M059J (cell line): ENCODE results near the gene GRAMD1B. TPM values are rescaled to one million over a fixed set of nuclear protein-coding genes. Genes with fewer than 3 reads are reported as not detected.

Experiments
- DNase-seq: peaks from one replicate; pipeline ENCODE4 v3.0.0-alpha.2; 2012; ENCODE audit warnings: low read depth
- total RNA-seq: library from RNA; depleted of rRNA; stranded (reverse); fragments of >200 nt; shearing (Covaris generic); gene quantifications from 2 replicates; pipeline ENCODE4 v1.2.3, GENCODE V29; 2014

GRAMD1B gene
- total RNA-seq, 1 experiment from 2014 or later = 41.5 TPM

DNA sequence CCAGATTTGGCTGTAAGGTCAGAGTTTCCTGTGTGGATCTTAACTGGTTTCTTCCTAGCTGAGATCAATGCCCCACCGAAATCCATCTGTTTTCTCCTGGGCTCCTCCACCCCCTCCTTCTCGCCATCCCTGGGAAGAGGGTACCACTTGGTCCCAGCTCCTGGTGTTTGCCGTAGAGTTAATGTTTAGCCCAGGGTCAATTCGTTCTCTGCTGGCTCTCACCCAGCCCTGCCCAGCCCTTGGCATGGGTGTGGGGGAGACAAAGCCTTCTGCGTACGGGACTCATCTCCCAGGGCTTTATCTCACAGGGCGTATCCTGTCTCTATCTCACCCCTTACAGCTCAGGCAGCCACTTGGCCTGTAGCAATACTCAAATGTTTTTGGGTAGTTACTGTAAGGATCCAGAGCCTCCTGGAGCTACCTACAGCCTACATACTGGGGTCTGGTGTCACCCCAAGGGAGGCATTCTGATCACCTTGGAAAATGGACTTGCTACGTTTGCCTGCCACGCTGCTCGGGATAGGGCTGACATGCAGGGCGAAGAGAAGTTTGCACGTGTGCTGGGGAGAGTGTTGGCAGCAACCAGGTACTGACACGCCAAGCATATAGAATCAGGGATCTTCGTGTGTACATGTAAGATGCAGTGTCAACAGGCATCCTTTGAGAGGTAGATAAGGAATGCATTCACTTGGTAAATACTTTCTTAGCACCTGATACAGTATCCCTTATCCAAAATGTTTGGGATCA, 158.2 kb downstream of the GRAMD1B start:
- no peak for DNase-seq

GRCh38 chr11:123588864-123589262, 158.8 kb downstream of the GRAMD1B start:
- DNase-seq = no peak

DNA sequence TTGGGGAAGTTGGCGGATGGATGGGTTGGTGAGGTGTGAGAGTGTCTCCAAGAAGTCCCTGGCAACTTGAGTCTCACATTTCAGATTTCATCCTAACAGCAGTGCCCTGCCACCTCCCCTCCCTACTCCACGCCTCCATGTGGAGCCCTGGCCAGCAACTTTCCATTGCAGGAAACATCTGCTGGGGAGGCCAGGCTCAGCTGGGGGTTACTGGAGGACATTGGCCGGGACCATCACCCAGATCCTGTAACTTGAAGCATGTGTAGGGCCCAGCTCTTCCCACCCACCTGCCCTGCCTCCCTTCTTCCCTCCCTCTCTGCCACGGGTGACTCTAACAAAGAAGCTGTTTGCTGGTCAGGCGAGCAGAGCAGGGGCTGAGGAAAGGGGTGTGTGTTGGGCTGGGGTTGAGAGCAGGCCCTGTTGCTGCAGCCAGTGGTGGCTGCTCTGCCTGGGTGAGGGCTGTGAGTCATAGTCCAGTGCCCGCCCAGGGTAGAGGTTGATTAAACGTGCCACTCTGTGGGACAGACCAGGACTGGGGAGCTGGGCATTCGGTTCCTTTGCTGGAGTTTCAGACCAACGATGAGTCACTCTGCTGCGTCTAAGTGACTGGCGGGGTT, 160.3 kb downstream of the GRAMD1B start:
- peak; percentile 98 for DNase-seq

DNA sequence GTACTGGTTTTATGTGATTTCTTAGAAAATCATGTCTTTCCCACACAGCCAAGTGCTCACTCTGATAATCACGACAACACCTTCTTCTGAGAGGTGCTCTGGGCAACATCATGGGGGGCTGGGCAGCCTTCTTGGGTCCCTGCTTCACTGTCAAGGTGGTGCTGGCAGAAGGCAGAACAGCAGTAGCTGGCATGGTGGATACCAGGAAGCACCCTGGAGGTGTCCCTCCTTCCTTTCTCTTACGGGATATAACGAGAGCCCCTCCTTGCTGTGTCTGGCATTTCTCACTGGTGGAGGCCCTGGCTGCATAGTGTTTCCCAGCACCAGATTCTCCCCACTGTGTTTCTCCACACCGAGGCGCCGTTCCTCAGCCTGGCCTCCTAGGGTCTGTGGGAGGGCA, 163.5 kb downstream of the GRAMD1B start:
- no peak for DNase-seq

DNA sequence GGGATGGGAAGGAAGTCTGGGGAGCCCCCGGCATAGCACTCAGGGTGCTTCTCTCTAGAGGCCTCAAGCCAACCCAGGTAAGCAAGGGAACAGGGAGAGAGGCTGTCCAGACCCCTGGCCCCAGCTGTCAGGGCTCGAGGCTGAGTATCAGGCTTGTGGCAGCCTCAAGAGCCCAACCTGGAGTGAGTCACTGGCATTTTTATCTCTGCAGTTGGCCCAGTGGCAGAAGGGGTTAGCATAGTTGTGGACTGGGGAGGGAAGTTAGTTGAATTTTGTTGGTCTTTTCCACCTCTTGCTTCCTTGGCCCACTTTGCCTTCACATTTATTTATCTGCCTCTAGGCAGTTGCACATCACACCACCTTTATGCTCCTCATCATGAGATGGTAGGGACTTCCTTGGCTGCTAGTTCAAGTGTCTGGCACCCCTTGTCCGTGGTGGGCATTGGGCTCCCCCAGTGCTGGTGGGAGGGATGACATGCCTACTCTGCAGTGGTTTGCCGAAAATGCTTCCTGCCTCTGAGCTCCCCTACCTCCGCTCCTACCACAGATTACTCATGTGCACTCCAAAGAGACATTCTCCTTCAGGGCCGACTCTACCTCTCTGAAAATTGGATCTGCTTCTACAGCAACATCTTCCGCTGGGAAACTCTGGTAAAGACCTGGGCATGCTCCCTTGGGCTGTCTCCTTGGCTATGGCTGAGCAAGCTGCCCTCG, 164.3 kb downstream of the GRAMD1B start:
- peak; percentile 54 for DNase-seq

- no peak for DNase-seq
These were observed 164.9 kb downstream of the GRAMD1B start for GRCh38 chr11:123594921-123595320.

GRCh38 chr11:123597859-123598258, 167.8 kb downstream of the GRAMD1B start:
- DNase-seq = no peak

GRCh38 chr11:123601136-123601535, 171.1 kb downstream of the GRAMD1B start:
- DNase-seq = no peak

GRCh38 chr11:123601743-123602142, 171.7 kb downstream of the GRAMD1B start:
- DNase-seq = no peak

DNA sequence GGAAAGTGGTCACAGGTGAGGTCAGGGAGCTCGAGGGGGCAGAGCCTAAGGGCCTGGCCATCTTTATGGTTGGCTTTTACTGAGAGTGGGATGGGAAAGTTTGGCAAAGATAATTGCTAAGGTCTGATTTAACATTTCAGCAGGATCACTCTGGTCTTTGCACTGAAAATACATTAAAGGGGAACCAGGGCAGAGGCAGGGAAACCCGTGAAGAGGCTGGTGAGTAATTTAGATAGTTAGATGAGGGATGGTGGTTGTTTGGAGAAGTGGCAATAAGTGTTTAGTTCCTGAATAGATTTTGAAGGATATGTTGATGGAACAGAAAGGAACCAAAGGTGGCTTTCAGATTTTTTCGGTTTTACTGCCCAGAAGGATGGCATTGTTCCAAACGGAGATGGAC, 173.6 kb downstream of the GRAMD1B start:
- DNase-seq = no peak

DNA sequence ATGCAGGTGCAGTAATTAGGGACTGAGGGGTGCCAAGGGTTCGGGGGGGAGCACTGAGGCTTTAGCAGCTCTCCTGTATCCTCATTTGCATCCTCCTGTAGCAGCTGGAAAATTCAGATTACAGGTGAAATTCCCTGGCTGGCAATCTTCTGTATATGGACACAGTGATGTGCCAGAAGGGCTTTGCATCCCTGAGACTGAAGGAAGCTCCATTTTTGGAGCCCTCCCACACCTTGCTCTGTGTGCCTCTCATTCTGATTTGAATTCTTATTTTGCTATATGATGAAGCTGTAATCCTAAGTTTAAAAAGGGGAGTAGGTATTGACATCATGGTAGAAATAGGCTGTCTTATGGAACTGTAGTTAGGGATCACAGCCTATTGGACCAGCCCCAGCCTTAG, 177.7 kb downstream of the GRAMD1B start:
- DNase-seq = no peak

- no peak for DNase-seq
These were observed 178.3 kb downstream of the GRAMD1B start for GRCh38 chr11:123608371-123608770.

DNA sequence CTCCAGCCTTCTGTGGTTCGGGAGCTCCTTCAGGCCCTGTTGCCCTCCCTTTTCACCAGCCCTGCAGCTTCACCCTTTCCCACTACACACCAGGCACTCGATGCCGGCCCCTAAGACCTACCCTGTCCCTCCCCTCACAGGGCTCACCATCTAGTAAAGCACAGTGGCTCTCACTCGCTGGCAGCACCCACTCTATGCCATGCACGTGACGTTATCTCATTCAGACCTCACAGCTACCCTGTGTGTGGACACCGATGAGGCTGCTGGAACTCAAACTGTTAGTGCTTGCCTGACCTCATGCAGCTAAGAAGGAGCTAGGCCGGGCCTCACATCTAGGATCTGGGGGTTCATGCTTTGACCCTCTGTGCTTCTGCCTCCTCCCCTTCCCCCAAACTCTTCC, 178.9 kb downstream of the GRAMD1B start:
- DNase-seq = no peak

- no peak for DNase-seq
These were observed 181.6 kb downstream of the GRAMD1B start for GRCh38 chr11:123611698-123612097.

DNA sequence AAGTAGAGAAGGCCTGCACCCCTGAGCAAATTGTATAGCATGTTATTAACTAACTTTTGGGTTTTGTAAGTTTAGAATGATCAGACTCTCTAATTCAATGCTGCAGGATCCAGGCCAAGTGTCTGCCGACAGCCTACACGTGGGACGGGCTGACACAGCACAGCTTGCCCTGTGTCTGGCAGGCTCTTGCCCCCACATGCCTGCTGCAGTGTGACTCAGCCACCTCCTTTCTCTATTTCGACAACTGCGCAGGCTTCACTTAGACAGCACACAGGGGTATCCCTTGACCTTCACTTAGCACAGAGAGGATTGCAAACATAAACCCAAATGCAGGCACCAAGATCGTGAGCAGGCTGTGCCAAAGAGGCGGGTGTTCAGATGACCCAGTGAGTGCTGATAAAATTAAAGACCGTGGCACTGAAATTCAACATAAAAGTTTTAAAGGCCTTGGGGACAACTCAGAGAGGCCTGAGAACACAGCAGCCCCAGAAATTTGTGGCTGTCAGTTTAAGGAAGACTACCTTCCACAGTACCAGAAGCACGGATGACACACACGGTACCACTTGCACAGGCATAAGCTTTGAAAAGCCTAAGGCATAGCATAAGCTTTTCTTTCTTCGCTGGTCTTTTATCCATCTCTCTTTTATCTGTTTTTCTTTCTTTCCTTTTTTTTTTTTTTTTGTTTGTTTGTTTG, 186.6 kb downstream of the GRAMD1B start:
- DNase-seq = no peak

GRCh38 chr11:123622576-123622975, 192.5 kb downstream of the GRAMD1B start:
- DNase-seq = no peak

DNA sequence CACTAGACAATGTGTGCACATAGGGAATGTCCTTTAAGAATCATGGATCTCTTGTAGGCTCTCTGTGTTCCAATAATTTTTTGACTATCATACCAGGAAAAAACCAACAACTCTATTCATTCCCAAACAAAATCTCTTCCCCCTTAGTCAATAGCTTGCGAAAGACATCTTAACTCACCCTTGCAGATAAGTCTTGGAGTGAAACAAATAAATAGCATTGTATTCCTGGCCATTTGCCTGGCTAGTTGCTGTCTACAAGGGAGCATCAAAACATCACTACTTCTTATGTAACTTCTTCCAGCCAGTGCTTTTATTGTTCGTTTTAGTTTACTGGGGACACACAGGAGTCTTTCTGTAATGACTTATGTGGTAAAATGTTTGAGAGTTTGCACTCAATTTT, 194.9 kb downstream of the GRAMD1B start:
- no peak for DNase-seq

- peak; percentile 60 for DNase-seq
These were observed 199.0 kb downstream of the GRAMD1B start for GRCh38 chr11:123628936-123629683.

DNA sequence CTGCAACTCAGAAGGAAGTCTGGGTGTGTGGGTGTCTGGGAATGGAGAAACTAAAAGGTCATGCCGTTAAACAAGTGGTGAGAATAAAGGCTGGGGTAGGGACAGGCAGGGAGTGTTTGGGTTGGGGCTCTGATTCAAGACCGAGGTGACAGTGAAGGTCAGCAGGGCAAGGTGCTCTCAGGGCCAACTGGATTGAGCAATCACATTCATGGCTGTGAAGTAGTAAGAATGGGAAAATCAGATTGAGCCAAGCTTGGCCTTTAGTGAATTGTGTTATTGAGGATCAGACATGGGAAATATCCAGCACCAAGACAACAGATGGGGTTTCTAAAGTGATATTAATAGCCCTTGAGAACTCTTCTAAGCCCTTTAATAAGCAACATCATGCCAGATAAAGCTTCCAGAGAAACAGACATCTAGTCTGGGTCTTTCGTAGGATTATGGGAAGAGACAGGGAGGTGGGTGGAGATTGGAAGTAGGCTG, 200.1 kb downstream of the GRAMD1B start:
- DNase-seq = no peak

DNA sequence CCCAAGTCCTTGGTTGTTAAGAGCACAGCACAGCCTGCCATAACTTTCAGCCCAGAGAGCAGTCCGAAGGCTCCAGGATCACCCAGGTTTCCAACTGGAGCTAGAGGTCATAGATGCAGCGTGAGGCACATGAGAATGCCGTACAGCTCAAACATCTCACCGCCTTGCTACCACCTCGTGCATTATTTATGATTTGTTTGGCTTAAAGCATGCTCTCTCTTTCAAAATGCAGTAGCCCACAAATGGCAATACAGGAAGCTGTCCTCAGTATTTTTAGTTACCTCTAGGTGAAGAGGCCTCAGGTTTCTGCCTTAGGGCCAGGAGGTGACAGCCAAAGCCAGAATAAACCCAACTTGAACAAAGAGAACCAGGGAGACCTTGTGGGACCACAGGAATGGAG, 210.0 kb downstream of the GRAMD1B start:
- no peak for DNase-seq
